Measurements from ENCODE around the gene EXOSC7. TPM values are rescaled to one million over a fixed set of nuclear protein-coding genes. Genes with fewer than 3 reads are reported as not detected.

The EXOSC7 gene
- polyA plus RNA-seq, 3 donors, result 16.8 to 23.9 (median 18.8) TPM

GRCh38 chr3:44939581-44940036, 36.4 kb upstream of the EXOSC7 start:
- peak overlapping the region in 4 of 7 donors; percentile 3 to 66 (median 40) for H3K27ac Mint-ChIP-seq

GRCh38 chr3:44942202-44942921, 33.7 kb upstream of the EXOSC7 start:
- intact Hi-C loops (cut with micrococcal nuclease), result no loop called here
- Histone ChIP-seq H3K27me3 (ENCODE audit: control insufficient read depth in 2 of 2, insufficient read depth in 2 of 2, low read length in 2 of 2) (no peaks in the 10 kb centered on the region), H3K4me3 (replicated peaks in 1 of 3; ENCODE audit: low read depth in 2 of 3, low read length in 3 of 3) (no peak overlapping the region), H3K4me2 (replicated peaks; ENCODE audit: extremely low read depth, low read length, poor library complexity, severe bottlenecking) (no peak overlapping the region), H3K9ac (ENCODE audit: insufficient read depth, low read length, poor library complexity, severe bottlenecking) (no peak overlapping the region), H3K27ac (ENCODE audit: low read depth in 1 of 2, low read length in 2 of 2) (no peak overlapping the region), H3K79me2 (ENCODE audit: insufficient read depth, low read length) (peaks cover 13% of the 10 kb centered on the region), H2AFZ (ENCODE audit: insufficient read depth, low read depth, low read length, poor library complexity, severe bottlenecking) (no peak overlapping the region), H4K20me1 (ENCODE audit: insufficient read depth, low read length) (peaks cover 12% of the 10 kb centered on the region), H3K9me3 (replicated peaks in 1 of 2; ENCODE audit: control insufficient read depth in 1 of 2, insufficient read depth in 1 of 2, low read length in 2 of 2) (no peaks in the 10 kb centered on the region), H3K4me1 (ENCODE audit: control insufficient read depth in 1 of 2, insufficient read depth in 2 of 2, low read length in 2 of 2) (no peaks in the 10 kb centered on the region), H3K36me3 (replicated peaks in 1 of 2; ENCODE audit: control insufficient read depth in 1 of 2, insufficient read depth in 2 of 2, low read length in 2 of 2) (peaks cover 72 to 100% of the 10 kb centered on the region in 2 donors)
- DNase-seq, result no peak
- H3K9me3 Mint-ChIP-seq, result no peaks in the 10 kb centered on the region
- TF ChIP-seq CTCF (IDR thresholded peaks at IDR 0.05), result no peak
- H3K36me3 Mint-ChIP-seq, result peaks cover 83 to 95% of the 10 kb centered on the region in 2 donors
- H3K27ac Mint-ChIP-seq, result peak overlapping the region in 4 of 7 donors; percentile 5 to 69 (median 47)
- 91% methylated on average over 3 of the region's 9 CpGs for WGBS (ENCODE audit: insufficient coverage)
- H3K4me3 Mint-ChIP-seq, result no peak overlapping the region
- no peaks in the 10 kb centered on the region for H3K4me1 Mint-ChIP-seq
- peaks cover 0 to 1% (median 0%) of the 10 kb centered on the region in 3 donors for H3K27me3 Mint-ChIP-seq (ENCODE audit: low read depth in 3 of 3)

More at GRCh38 chr3:44939581-44940036, 36.4 kb upstream of the EXOSC7 start:
- Histone ChIP-seq H3K27me3 (ENCODE audit: control insufficient read depth in 2 of 2, insufficient read depth in 2 of 2, low read length in 2 of 2) (no peaks in the 10 kb centered on the region), H2AFZ (ENCODE audit: insufficient read depth, low read depth, low read length, poor library complexity, severe bottlenecking) (no peak overlapping the region), H3K9ac (ENCODE audit: insufficient read depth, low read length, poor library complexity, severe bottlenecking) (no peak overlapping the region), H3K27ac (ENCODE audit: low read depth in 1 of 2, low read length in 2 of 2) (no peak overlapping the region), H3K4me1 (ENCODE audit: control insufficient read depth in 1 of 2, insufficient read depth in 2 of 2, low read length in 2 of 2) (no peaks in the 10 kb centered on the region), H3K4me2 (replicated peaks; ENCODE audit: extremely low read depth, low read length, poor library complexity, severe bottlenecking) (no peak overlapping the region), H3K4me3 (replicated peaks in 1 of 3; ENCODE audit: low read depth in 2 of 3, low read length in 3 of 3) (no peak overlapping the region), H4K20me1 (ENCODE audit: insufficient read depth, low read length) (peaks cover 17% of the 10 kb centered on the region), H3K36me3 (replicated peaks in 1 of 2; ENCODE audit: control insufficient read depth in 1 of 2, insufficient read depth in 2 of 2, low read length in 2 of 2) (peaks cover 69 to 99% of the 10 kb centered on the region in 2 donors), H3K9me3 (replicated peaks in 1 of 2; ENCODE audit: control insufficient read depth in 1 of 2, insufficient read depth in 1 of 2, low read length in 2 of 2) (no peaks in the 10 kb centered on the region), H3K79me2 (ENCODE audit: insufficient read depth, low read length) (peaks cover 7% of the 10 kb centered on the region)
- intact Hi-C loops (cut with micrococcal nuclease), result no loop called here
- WGBS (ENCODE audit: insufficient coverage), result 90% methylated on average over 4 of the region's 6 CpGs
- DNase-seq, result no peak
- no peak overlapping the region for H3K4me3 Mint-ChIP-seq
- no peak for TF ChIP-seq CTCF (IDR thresholded peaks at IDR 0.05)
- H3K9me3 Mint-ChIP-seq, result no peaks in the 10 kb centered on the region
- no peaks in the 10 kb centered on the region for H3K4me1 Mint-ChIP-seq
- H3K27me3 Mint-ChIP-seq (ENCODE audit: low read depth in 3 of 3), result peaks cover 0 to 1% (median 0%) of the 10 kb centered on the region in 3 donors
- peaks cover 76 to 97% of the 10 kb centered on the region in 2 donors for H3K36me3 Mint-ChIP-seq

Data from CD14-positive monocyte (primary cell).